Bronchial epithelial cell (primary cell): Measurements from ENCODE around the gene RTKN2. TPM values are rescaled to one million over a fixed set of nuclear protein-coding genes. Genes with fewer than 3 reads are reported as not detected.

Source experiments
- DNase-seq: peaks from one replicate; pipeline ENCODE4 v3.0.0-alpha.2; 2010; ENCODE audit warnings: low read depth
- FAIRE-seq: peaks from 2 replicates; lab custom pipeline; 2011; peaks lifted over from hg19 to GRCh38; lab: Jason Lieb, UNC
- H3K27me3 ChIP-seq: 2 replicates; pipeline ENCODE4 v1.5.1; 2011; ENCODE audit warnings: low read length; ENCODE audit not compliant: control insufficient read depth, insufficient read depth
- H3K36me3 ChIP-seq: 2 replicates; pipeline ENCODE4 v1.5.1; 2011; ENCODE audit warnings: low read length; ENCODE audit not compliant: control insufficient read depth, insufficient read depth
- H3K4me3 ChIP-seq: 2 replicates; pipeline ENCODE4 v1.5.1; 2011; ENCODE audit warnings: mild to moderate bottlenecking, low read depth, low read length, control low read depth
- CTCF ChIP-seq: IDR thresholded peaks from 2 replicates; pipeline ENCODE4 v1.5.1; 2011; ENCODE audit warnings: mild to moderate bottlenecking, moderate library complexity, low read length, control low read depth, inconsistent platforms; ENCODE audit not compliant: insufficient read depth, severe bottlenecking
- total RNA-seq: library from RNA; depleted of rRNA; stranded (reverse); fragments of >200 nt; gene quantifications from 2 replicates; pipeline ENCODE4 v1.2.1, GENCODE V29; 2014

The RTKN2 gene
- total RNA-seq, 1 donor from 2014 or later, result 0.79 TPM

GRCh38 chr10:62253704-62254103, 14.9 kb downstream of the RTKN2 start:
- no peak for DNase-seq
- no peaks in the 10 kb centered on the region for H3K36me3 ChIP-seq
- TF ChIP-seq CTCF, result no peak
- no peak overlapping the region for H3K4me3 ChIP-seq
- no peak for FAIRE-seq
- no peaks in the 10 kb centered on the region for H3K27me3 ChIP-seq

- Histone ChIP-seq H3K36me3 (no peaks in the 10 kb centered on the region), H3K27me3 (no peaks in the 10 kb centered on the region), H3K4me3 (no peak overlapping the region)
- FAIRE-seq, result no peak
- no peak for TF ChIP-seq CTCF
- DNase-seq, result no peak
These were observed 16.6 kb downstream of the RTKN2 start for GRCh38 chr10:62252051-62252450.

GRCh38 chr10:62250594-62251198, 17.9 kb downstream of the RTKN2 start:
- no peak for TF ChIP-seq CTCF
- DNase-seq, result peak; percentile 97
- Histone ChIP-seq H3K27me3 (no peaks in the 10 kb centered on the region), H3K4me3 (no peak overlapping the region), H3K36me3 (no peaks in the 10 kb centered on the region)
- FAIRE-seq, result peak; percentile 97

- no peak for TF ChIP-seq CTCF
- no peaks in the 10 kb centered on the region for H3K36me3 ChIP-seq
- H3K27me3 ChIP-seq, result no peaks in the 10 kb centered on the region
- DNase-seq (no peak), FAIRE-seq (no peak)
- no peak overlapping the region for H3K4me3 ChIP-seq
These were observed 18.7 kb downstream of the RTKN2 start for GRCh38 chr10:62249957-62250356.

GRCh38 chr10:62248465-62248864, 20.2 kb downstream of the RTKN2 start:
- DNase-seq (no peak), FAIRE-seq (no peak)
- H3K4me3 ChIP-seq, result no peak overlapping the region
- no peaks in the 10 kb centered on the region for H3K36me3 ChIP-seq
- H3K27me3 ChIP-seq, result no peaks in the 10 kb centered on the region
- TF ChIP-seq CTCF, result no peak
